Measurements from ENCODE around the gene HIKESHI. TPM values are rescaled to one million over a fixed set of nuclear protein-coding genes. Genes with fewer than 3 reads are reported as not detected.

Gene HIKESHI
- total and polyA plus RNA-seq, 2 of the 13 experiments (the other 11 are each of a cell fraction or from before 2014, with no cell fraction given) = 67.8 to 74.8 TPM

DNA sequence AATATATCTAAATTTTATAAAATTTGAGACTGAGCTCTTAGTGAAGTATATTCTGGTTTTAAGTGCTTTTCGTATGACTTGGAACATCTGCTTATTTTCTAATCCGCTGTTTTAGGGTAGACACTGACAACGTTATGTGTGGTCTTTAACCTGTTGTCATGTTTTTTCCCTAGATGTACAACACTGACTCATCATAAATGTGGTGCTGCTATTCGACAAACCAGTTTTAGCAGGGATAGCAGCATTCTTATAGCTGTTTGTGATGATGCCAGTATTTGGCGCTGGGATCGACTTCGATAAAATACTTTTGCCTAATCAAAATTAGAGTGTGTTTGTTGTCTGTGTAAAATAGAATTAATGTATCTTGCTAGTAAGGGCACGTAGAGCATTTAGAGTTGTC, 23.8 kb upstream of the HIKESHI start (continued):
- TF ChIP-seq ZXDC (CRISPR knock-in tag; IDR thresholded peaks at IDR 0.05) = no peak

DNA sequence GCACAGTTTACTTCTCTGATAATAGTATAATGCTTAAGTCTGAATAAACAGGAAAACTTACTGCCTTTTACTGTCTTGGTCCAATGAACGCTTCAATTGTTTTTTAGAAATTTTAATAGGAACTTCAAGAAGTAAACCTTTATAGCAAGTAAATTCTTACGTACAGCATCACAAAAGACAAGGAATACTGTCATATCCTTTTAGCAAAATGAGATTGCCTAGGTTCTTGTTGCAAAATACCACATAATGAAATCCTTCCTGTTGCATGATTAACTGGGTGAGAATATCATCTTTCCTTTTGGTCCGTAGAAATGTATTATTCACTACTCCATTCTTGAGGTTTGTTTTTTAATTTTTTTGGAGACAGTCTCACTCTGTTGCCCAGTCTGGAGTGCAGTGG, 22.3 kb upstream of the HIKESHI start:
- no peak overlapping the region for H3K27ac ChIP-seq (ENCODE audit: extremely low read length, insufficient read depth, low read length)
- WGBS (ENCODE audit: low lambda C conversion rate) = 95% methylated on average over 3 of the region's 3 CpGs
- POLR2A ChIA-PET = no interaction called here
- H4K20me1 ChIP-seq (ENCODE audit: insufficient read depth, low read length) = no peaks in the 10 kb centered on the region
- in situ Hi-C loops (cut with HindIII; ENCODE audit: extremely low pct_ligation_motif_present, low pct_unique_long_range_greater_than_20kb) = no loop called here
- ATAC-seq (no peak), DNase-seq (ENCODE audit: low spot score) (no peak), FAIRE-seq (no peak)
- H3K79me2 ChIP-seq (ENCODE audit: insufficient read depth, low read length) = peaks cover 2% of the 10 kb centered on the region
- intact Hi-C loops (cut with micrococcal nuclease; ENCODE audit: unreplicated experiment) = no loop called here
- peaks cover 3% of the 10 kb centered on the region; the same call in 1 of the 2 replicates for H3K4me1 ChIP-seq (ENCODE audit: insufficient read depth, low read length)
- no peak overlapping the region for H3K9ac ChIP-seq (ENCODE audit: insufficient read depth, low read depth, low read length)
- H3K4me2 ChIP-seq (ENCODE audit: low read depth, low read length) = no peak overlapping the region
- H3K27me3 ChIP-seq (ENCODE audit: control insufficient read depth in 1 of 2, insufficient read depth in 2 of 2, low read length in 2 of 2) = no peaks in the 10 kb centered on the region
- H3K36me3 ChIP-seq (replicated peaks in 1 of 2; ENCODE audit: control insufficient read depth in 1 of 2, insufficient read depth in 2 of 2, low read length in 2 of 2) = peaks cover 5 to 33% of the 10 kb centered on the region in 2 experiments
- CTCF ChIA-PET (ENCODE audit: low intra/inter-chr PET ratio, low total read pairs) = no interaction called here
- H2AFZ ChIP-seq (ENCODE audit: low read length) = no peak overlapping the region
- BruUV-seq (replicated peaks) = no TSS peak
- no peaks in the 10 kb centered on the region for H3K9me3 ChIP-seq (ENCODE audit: low read length)
- no peak overlapping the region for H3K4me3 ChIP-seq (replicated peaks in 1 of 3; ENCODE audit: insufficient read depth in 1 of 3, low read depth in 2 of 3, low read length in 3 of 3)
- TF ChIP-seq DDIT3 (CRISPR knock-in tag; IDR thresholded peaks at IDR 0.05) (no peak), MEF2D (CRISPR knock-in tag; IDR thresholded peaks at IDR 0.05) (no peak), ZNF761 (CRISPR knock-in tag; conservative IDR thresholded peaks at IDR 0.05) (no peak), ZBTB4 (CRISPR knock-in tag; IDR thresholded peaks at IDR 0.05; ENCODE audit: borderline replicate concordance) (no peak), FOSL1 (CRISPR knock-in tag; IDR thresholded peaks at IDR 0.05; ENCODE audit: borderline replicate concordance) (no peak), IKZF4 (CRISPR knock-in tag; IDR thresholded peaks at IDR 0.05; ENCODE audit: borderline replicate concordance, low read depth, not compliant biosample characterization) (no peak)
- TF ChIP-seq, protein P1, sequence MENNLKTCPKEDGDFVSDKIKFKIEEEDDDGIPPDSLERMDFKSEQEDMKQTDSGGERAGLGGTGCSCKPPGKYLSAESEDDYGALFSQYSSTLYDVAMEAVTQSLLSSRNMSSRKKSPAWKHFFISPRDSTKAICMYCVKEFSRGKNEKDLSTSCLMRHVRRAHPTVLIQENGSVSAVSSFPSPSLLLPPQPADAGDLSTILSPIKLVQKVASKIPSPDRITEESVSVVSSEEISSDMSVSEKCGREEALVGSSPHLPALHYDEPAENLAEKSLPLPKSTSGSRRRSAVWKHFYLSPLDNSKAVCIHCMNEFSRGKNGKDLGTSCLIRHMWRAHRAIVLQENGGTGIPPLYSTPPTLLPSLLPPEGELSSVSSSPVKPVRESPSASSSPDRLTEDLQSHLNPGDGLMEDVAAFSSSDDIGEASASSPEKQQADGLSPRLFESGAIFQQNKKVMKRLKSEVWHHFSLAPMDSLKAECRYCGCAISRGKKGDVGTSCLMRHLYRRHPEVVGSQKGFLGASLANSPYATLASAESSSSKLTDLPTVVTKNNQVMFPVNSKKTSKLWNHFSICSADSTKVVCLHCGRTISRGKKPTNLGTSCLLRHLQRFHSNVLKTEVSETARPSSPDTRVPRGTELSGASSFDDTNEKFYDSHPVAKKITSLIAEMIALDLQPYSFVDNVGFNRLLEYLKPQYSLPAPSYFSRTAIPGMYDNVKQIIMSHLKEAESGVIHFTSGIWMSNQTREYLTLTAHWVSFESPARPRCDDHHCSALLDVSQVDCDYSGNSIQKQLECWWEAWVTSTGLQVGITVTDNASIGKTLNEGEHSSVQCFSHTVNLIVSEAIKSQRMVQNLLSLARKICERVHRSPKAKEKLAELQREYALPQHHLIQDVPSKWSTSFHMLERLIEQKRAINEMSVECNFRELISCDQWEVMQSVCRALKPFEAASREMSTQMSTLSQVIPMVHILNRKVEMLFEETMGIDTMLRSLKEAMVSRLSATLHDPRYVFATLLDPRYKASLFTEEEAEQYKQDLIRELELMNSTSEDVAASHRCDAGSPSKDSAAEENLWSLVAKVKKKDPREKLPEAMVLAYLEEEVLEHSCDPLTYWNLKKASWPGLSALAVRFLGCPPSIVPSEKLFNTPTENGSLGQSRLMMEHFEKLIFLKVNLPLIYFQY (CRISPR knock-in tag; IDR thresholded peaks at IDR 0.05; ENCODE audit: borderline replicate concordance) = no peak

Measured in HepG2 (cell line).